Kidney (tissue), 14 donors: Measurements from ENCODE around the gene ESPNL. TPM values are rescaled to one million over a fixed set of nuclear protein-coding genes. Genes with fewer than 3 reads are reported as not detected.

Source experiments
- DNase-seq, 5 donors: peaks; one replicate each; pipeline ENCODE4 v3.0.0-alpha.2; 2013 to 2020
- FAIRE-seq: peaks from 2 replicates; lab custom pipeline; 2012; peaks lifted over from hg19 to GRCh38; lab: Jason Lieb, UNC
- H3K27ac ChIP-seq, 2 donors: one replicate each; pipeline ENCODE4 v1.7.0; 2013; ENCODE audit warnings: low read depth in 2 of 2, low read length in 2 of 2, inconsistent platforms in 1 of 2
- H3K27me3 ChIP-seq: one replicate; pipeline ENCODE4 v1.7.1; 2013; ENCODE audit warnings: low read length, inconsistent platforms; ENCODE audit not compliant: control insufficient read depth, insufficient read depth
- H3K36me3 ChIP-seq, 3 donors: one replicate each; pipeline versions ENCODE4 v1.7.0 to v1.7.1; 2013; ENCODE audit warnings: low read length in 3 of 3, control low read depth in 1 of 3, inconsistent platforms in 1 of 3; ENCODE audit not compliant: insufficient read depth in 3 of 3, control insufficient read depth in 2 of 3
- H3K4me1 ChIP-seq, 3 donors: one replicate each; pipeline versions ENCODE4 v1.7.0 to v1.7.1; 2013; ENCODE audit warnings: low read length in 3 of 3, inconsistent platforms in 1 of 3, low read depth in 1 of 3; ENCODE audit not compliant: control insufficient read depth in 2 of 3, insufficient read depth in 2 of 3
- H3K4me3 ChIP-seq, 3 donors: one replicate each; pipeline versions ENCODE4 v1.7.0 to v1.8.1; 2013; ENCODE audit warnings: low read length in 3 of 3, control low read depth in 1 of 3, inconsistent platforms in 1 of 3
- H3K9ac ChIP-seq, 3 donors: one replicate each; pipeline versions ENCODE4 v1.7.0 to v1.7.1; 2013; ENCODE audit warnings: low read length in 3 of 3, control low read depth in 1 of 3, inconsistent platforms in 1 of 3
- H3K9me3 ChIP-seq, 3 donors: one replicate each; pipeline versions ENCODE4 v1.7.0 to v1.7.1; 2013; ENCODE audit warnings: low read length in 3 of 3, control low read depth in 1 of 3, inconsistent platforms in 1 of 3; ENCODE audit not compliant: control insufficient read depth in 2 of 3, insufficient read depth in 1 of 3
- intact Hi-C: fragments of 100-400 bp; cut with DNase I; formaldehyde crosslinking; loops from one replicate; pipeline ENCODE4 v1.11.1; 2022
- polyA plus RNA-seq: library from polyadenylated mRNA; stranded (reverse); fragments of 350-450 nt; fragmentation: Illumina TruSeq; extraction: RNeasy Lipid Tissue Mini Kit (QIAGEN cat#74804); gene quantifications from one replicate; pipeline ENCODE4 v1.2.3, GENCODE V29; 2014; ENCODE audit warnings: low read depth, low replicate concordance; ENCODE audit not compliant: insufficient read depth
- total RNA-seq: library from RNA; stranded (reverse); fragmentation: NEBNext Ultra II Directional; extraction: Animal tissue kit (Norgen Biotek cat#: 25700); gene quantifications from one replicate; pipeline ENCODE4 v1.2.1, GENCODE V29; 2021
- TF ChIP-seq, protein P1 (sequence below): IDR thresholded peaks from 3 replicates; pipeline ENCODE4 v1.5.1; 2012; ENCODE audit warnings: mild to moderate bottlenecking, moderate library complexity, borderline replicate concordance; ENCODE audit not compliant: insufficient read depth; ENCODE audit errors: extremely low read depth
- donor health status: control.
- donor health status: control.
- donor health status: control.
- donor health status: control.
- donor health status: control.
- donor health status: DM: yes; HTN: yes; CAD: no.
- donor health status: Normal renal cell carcinoma (clear cell type).

Gene ESPNL
- total and polyA plus RNA-seq, 2 donors from 2014 or later: 0.28 to 2.7 TPM

- no peaks in the 10 kb centered on the region for H3K4me1 ChIP-seq
- H3K9me3 ChIP-seq: peaks cover 0 to 2% (median 0%) of the 10 kb centered on the region in 3 donors
- no peak for DNase-seq
- no peak overlapping the region for H3K4me3 ChIP-seq
- H3K36me3 ChIP-seq: peaks cover 0 to 17% (median under 1%) of the 10 kb centered on the region in 3 donors
- no peak overlapping the region for H3K9ac ChIP-seq
- H3K27ac ChIP-seq: no peak overlapping the region
- intact Hi-C loops: no loop called here
- no peak for FAIRE-seq
- H3K27me3 ChIP-seq: no peaks in the 10 kb centered on the region
- TF ChIP-seq, protein P1, sequence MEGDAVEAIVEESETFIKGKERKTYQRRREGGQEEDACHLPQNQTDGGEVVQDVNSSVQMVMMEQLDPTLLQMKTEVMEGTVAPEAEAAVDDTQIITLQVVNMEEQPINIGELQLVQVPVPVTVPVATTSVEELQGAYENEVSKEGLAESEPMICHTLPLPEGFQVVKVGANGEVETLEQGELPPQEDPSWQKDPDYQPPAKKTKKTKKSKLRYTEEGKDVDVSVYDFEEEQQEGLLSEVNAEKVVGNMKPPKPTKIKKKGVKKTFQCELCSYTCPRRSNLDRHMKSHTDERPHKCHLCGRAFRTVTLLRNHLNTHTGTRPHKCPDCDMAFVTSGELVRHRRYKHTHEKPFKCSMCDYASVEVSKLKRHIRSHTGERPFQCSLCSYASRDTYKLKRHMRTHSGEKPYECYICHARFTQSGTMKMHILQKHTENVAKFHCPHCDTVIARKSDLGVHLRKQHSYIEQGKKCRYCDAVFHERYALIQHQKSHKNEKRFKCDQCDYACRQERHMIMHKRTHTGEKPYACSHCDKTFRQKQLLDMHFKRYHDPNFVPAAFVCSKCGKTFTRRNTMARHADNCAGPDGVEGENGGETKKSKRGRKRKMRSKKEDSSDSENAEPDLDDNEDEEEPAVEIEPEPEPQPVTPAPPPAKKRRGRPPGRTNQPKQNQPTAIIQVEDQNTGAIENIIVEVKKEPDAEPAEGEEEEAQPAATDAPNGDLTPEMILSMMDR: no peak
Observed at GRCh38 chr2:238077292-238077691, 22.8 kb upstream of the ESPNL start.

- intact Hi-C loops: no loop called here
- H3K27ac ChIP-seq: no peak overlapping the region
- no peak for FAIRE-seq
Observed at GRCh38 chr2:238079874-238080327, 20.2 kb upstream of the ESPNL start.

DNA sequence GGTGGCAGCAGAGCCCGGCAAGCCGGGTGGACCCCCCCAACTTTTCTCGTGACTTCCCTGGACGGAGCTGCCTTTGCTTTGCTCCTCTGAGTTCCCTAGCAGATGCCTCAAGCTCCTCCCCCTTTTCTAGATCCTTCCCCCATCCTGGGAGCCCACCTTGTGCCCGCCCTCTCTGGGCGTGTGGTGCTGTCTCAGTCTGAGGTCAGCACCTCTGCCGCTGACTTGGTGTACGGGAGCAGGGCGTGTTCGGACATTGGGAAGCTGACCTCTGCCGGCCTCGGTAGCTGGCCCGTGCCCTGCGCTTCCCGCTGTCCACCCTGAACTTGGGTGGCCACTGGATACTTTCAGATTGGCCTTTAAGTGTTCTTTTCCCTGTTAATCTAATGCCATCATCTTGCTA, 19.6 kb upstream of the ESPNL start:
- Histone ChIP-seq H3K36me3 (peaks cover 0 to 25% (median 7%) of the 10 kb centered on the region in 3 donors), H3K9ac (no peak overlapping the region), H3K4me1 (no peaks in the 10 kb centered on the region), H3K27me3 (no peaks in the 10 kb centered on the region), H3K9me3 (no peaks in the 10 kb centered on the region), H3K4me3 (no peak overlapping the region), H3K27ac (no peak overlapping the region)
- FAIRE-seq: no peak
- no peak for DNase-seq
- TF ChIP-seq, protein P1: no peak
- intact Hi-C loops: no loop called here

More at GRCh38 chr2:238079874-238080327, 20.2 kb upstream of the ESPNL start:
- H3K27me3 ChIP-seq: no peaks in the 10 kb centered on the region
- peaks cover 0 to 25% (median 7%) of the 10 kb centered on the region in 3 donors for H3K36me3 ChIP-seq
- H3K9me3 ChIP-seq: no peaks in the 10 kb centered on the region
- no peak for DNase-seq
- no peak overlapping the region for H3K4me3 ChIP-seq
- TF ChIP-seq, protein P1: no peak
- H3K9ac ChIP-seq: no peak overlapping the region
- H3K4me1 ChIP-seq: no peaks in the 10 kb centered on the region

DNA sequence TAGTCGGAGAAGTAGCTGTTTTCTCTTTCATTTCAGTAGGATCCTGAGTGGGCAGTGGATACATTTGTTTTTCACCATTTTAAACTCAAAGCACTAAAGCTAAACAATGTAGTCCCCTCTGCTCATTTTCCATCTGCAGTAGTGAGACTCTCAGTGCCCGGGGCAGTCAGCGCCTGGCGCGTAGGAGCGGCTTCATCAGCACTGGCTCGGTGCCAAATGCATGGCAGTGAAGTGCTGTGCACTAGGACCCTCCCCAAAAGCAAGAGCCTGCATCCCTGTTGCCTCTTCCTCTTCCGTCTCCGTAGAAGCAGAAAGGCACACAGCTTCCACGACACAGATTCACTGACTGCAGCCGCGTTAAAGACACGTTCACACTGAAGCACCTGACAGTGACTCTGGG, 19.0 kb upstream of the ESPNL start:
- DNase-seq: no peak
- Histone ChIP-seq H3K27ac (no peak overlapping the region), H3K36me3 (peaks cover 0 to 25% (median 7%) of the 10 kb centered on the region in 3 donors), H3K9me3 (no peaks in the 10 kb centered on the region), H3K4me1 (no peaks in the 10 kb centered on the region), H3K9ac (no peak overlapping the region), H3K4me3 (no peak overlapping the region), H3K27me3 (no peaks in the 10 kb centered on the region)
- TF ChIP-seq, protein P1: no peak
- FAIRE-seq: no peak
- intact Hi-C loops: no loop called here
